Sigmoid colon (tissue), 7 donors: Measurements from ENCODE around the gene MDH1B. TPM values are rescaled to one million over a fixed set of nuclear protein-coding genes. Genes with fewer than 3 reads are reported as not detected.

Experiments
- DNase-seq: peaks from one replicate; pipeline ENCODE4 v3.0.0-alpha.2; 2019
- H3K27ac ChIP-seq, 4 donors: fragments of 200-600 bp; sonication (generic); one replicate each; pipeline ENCODE4 v1.5.1; 2016 to 2019; ENCODE audit warnings: mild to moderate bottlenecking in 1 of 4
- H3K27me3 ChIP-seq, 3 donors: fragments of 200-600 bp; sonication (generic); one replicate each; pipeline ENCODE4 v1.5.1; 2019; ENCODE audit warnings: mild to moderate bottlenecking in 1 of 3
- H3K36me3 ChIP-seq, 4 donors: fragments of 200-600 bp; sonication (generic); one replicate each; pipeline ENCODE4 v1.5.1; 2016 to 2019
- H3K4me1 ChIP-seq, 4 donors: fragments of 200-600 bp; sonication (generic); one replicate each; pipeline ENCODE4 v1.5.1; 2017 to 2019
- H3K4me3 ChIP-seq, 4 donors: fragments of 200-600 bp; sonication (generic); one replicate each; pipeline ENCODE4 v1.5.1; 2017 to 2019; ENCODE audit warnings: mild to moderate bottlenecking in 2 of 4, moderate library complexity in 1 of 4
- H3K9me3 ChIP-seq, 4 donors: fragments of 200-600 bp in 3 of 4; sonication (generic) in 3 of 4; one replicate each; pipeline versions ENCODE4 v1.5.1 to v1.6.1; 2013 to 2019
- EP300 ChIP-seq, 4 donors: sonication (generic); formaldehyde crosslinking; IDR thresholded peaks; one replicate each; pipeline ENCODE4 v1.6.1; 2017; ENCODE audit warnings: antibody characterized with exemption in 4 of 4
- POLR2A ChIP-seq, 2 donors: fragments of 450-650 bp; IDR thresholded peaks; one replicate each; pipeline ENCODE4 v1.6.1; 2016; ENCODE audit warnings: antibody characterized with exemption in 2 of 2, mild to moderate bottlenecking in 2 of 2, moderate library complexity in 2 of 2
- POLR2AphosphoS5 ChIP-seq, 4 donors: sonication (generic); formaldehyde crosslinking; IDR thresholded peaks; one replicate each; pipeline ENCODE4 v1.6.1; 2017; ENCODE audit warnings: antibody characterized with exemption in 4 of 4
- WGBS, 2 donors: extraction: QIAGEN DNeasy Blood & Tissue Kit; methylation state at CpG; one replicate each; pipeline ENCODE4 v1.1.7; 2013; 5-methylcytosine and 5-hydroxymethylcytosine counted together
- intact Hi-C: fragments of 100-400 bp; cut with DNase I; formaldehyde crosslinking; loops from one replicate; pipeline ENCODE4 v1.15.1; 2023
- polyA plus RNA-seq, 3 donors: library from polyadenylated mRNA; stranded (reverse); fragments of 200-250 nt; gene quantifications; one replicate each; pipeline ENCODE4 v1.2.3, GENCODE V29; 2013
- total RNA-seq, 4 donors: library from RNA; depleted of rRNA; stranded (reverse); fragments of >200 nt; gene quantifications; one replicate each; pipeline ENCODE4 v1.1.0, GENCODE V29; 2016
- TF ChIP-seq, protein P1 (sequence below), 4 experiments: fragments of 450-650 bp in 3 of 4; fragments of 200-600 bp in 1 of 4; IDR thresholded peaks; one replicate each; pipeline ENCODE4 v1.5.1; 2016 to 2019; ENCODE audit warnings: antibody characterized with exemption in 4 of 4, mild to moderate bottlenecking in 3 of 4, moderate library complexity in 2 of 4
- donor health status: healthy with polysubstance abuse.
- donor health status: Bipolar disorder and iron deficiency.
- donor health status: healthy.

MDH1B gene
- total and polyA plus RNA-seq, 7 donors, result 0.28 to 2.2 (median 1.4) TPM; not detected in 2

DNA sequence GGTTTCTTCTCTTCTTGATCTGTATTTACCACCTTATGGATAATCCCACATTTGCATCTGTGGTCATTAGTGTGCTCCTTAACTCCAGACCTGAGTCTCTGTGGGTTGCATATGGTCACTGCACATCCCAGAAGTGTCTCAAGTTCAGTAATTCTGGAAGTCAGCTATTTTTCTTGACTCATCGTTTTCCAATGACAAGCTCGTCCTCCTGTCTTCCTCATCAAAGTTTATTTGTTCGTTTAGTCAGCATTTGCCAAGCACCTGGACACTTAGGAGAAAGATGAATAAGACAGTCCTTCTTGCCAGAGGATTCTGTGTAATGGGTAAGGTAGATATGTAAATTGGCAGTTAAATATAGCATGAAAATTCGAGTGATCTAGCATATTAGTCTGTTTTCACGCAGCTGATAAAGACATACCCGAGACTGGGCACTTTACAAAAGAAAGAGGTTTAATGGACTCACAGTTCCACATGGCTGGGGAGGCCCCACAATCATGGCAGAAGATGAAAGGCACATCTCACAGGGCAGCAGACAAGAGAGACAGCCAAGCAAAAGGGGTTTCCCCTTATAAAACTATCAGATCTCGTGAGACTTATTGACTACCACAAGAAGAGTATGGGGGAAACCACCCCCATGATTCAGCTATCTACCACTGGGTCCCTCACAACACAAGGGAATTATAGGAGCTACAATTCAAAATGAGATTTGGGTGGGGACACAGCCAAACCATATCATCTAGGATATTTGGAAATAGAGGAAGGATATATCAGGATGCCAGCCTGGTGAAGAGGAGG, 19.6 kb upstream of the MDH1B start:
- Histone ChIP-seq H3K9me3 (no peaks in the 10 kb centered on the region), H3K4me1 (no peaks in the 10 kb centered on the region), H3K27ac (no peak overlapping the region), H3K4me3 (no peak overlapping the region), H3K27me3 (no peaks in the 10 kb centered on the region), H3K36me3 (peaks cover 24 to 88% (median 39%) of the 10 kb centered on the region in 4 donors)
- intact Hi-C loops, result loop anchor here (5.0 kb wide), 1 partner anchor 92 kb away; no protein-coding TSS in a partner anchor
- TF ChIP-seq, protein P1, sequence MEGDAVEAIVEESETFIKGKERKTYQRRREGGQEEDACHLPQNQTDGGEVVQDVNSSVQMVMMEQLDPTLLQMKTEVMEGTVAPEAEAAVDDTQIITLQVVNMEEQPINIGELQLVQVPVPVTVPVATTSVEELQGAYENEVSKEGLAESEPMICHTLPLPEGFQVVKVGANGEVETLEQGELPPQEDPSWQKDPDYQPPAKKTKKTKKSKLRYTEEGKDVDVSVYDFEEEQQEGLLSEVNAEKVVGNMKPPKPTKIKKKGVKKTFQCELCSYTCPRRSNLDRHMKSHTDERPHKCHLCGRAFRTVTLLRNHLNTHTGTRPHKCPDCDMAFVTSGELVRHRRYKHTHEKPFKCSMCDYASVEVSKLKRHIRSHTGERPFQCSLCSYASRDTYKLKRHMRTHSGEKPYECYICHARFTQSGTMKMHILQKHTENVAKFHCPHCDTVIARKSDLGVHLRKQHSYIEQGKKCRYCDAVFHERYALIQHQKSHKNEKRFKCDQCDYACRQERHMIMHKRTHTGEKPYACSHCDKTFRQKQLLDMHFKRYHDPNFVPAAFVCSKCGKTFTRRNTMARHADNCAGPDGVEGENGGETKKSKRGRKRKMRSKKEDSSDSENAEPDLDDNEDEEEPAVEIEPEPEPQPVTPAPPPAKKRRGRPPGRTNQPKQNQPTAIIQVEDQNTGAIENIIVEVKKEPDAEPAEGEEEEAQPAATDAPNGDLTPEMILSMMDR (IDR thresholded peaks at IDR 0.05), result no peak
- TF ChIP-seq POLR2A (IDR thresholded peaks at IDR 0.05), result no peak
- TF ChIP-seq POLR2AphosphoS5 (IDR thresholded peaks at IDR 0.05), result no peak
- no peak for TF ChIP-seq EP300 (IDR thresholded peaks at IDR 0.05)
- 84 to 87% methylated on average over 7 of the region's 7 CpGs for WGBS, 2 donors
- DNase-seq, result no peak

DNA sequence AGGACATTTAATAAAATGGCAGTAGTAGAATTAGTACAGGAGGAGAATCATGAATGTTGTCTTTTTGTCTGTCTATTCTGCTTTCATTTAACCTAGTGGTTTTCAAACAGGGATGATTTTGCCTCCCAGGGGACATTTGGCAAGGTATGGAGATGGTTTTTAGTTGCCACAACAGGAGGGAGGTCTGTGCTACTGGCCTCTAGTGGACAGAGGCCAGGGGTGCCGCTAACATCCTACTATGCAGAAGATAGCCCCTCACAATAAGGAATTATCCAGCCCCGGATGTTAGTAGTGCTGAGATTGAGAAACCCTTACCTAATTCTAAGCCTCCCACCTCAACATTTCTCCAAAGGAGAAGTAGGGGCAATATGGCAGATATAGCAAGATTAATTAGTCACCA, 18.6 kb upstream of the MDH1B start:
- H3K27ac ChIP-seq, result no peak overlapping the region
- TF ChIP-seq POLR2A (IDR thresholded peaks at IDR 0.05), result no peak
- no peak for TF ChIP-seq EP300 (IDR thresholded peaks at IDR 0.05)
- TF ChIP-seq, protein P1 (IDR thresholded peaks at IDR 0.05), result no peak
- no peak for TF ChIP-seq POLR2AphosphoS5 (IDR thresholded peaks at IDR 0.05)
- DNase-seq, result no peak
- no peaks in the 10 kb centered on the region for H3K27me3 ChIP-seq
- peaks cover 21 to 88% (median 34%) of the 10 kb centered on the region in 4 donors for H3K36me3 ChIP-seq
- no peak overlapping the region for H3K4me3 ChIP-seq
- no peaks in the 10 kb centered on the region for H3K9me3 ChIP-seq
- H3K4me1 ChIP-seq, result no peaks in the 10 kb centered on the region
- intact Hi-C loops, result loop anchor here (5.0 kb wide), 1 partner anchor 91 kb away; no protein-coding TSS in a partner anchor
- WGBS, 2 donors, result 84 to 89% methylated on average over 2 of the region's 2 CpGs

DNA sequence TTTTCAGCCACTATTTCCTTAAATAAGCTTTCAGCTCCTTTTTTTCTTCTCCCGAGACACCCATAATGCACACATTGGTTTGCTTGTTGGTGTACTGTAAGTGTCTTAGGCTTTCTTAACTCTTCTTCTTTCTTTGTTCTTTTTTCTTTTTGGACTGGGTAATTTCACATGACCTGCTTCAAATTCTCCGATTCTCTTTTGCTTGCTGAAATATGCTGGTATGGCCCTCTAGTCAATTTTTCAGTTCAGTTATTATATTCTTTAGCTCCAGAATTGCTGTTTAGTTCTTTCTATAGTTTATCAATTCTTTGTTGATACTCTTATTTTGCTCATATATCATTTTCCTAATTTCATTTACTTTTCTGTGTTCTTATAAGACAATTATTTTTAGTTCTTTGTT, 15.5 kb upstream of the MDH1B start:
- no peak overlapping the region for H3K4me3 ChIP-seq
- peaks cover 5 to 85% (median 28%) of the 10 kb centered on the region in 4 donors for H3K36me3 ChIP-seq
- no peak for DNase-seq
- no peaks in the 10 kb centered on the region for H3K27me3 ChIP-seq
- 99 to 100% methylated on average over 2 of the region's 2 CpGs for WGBS, 2 donors
- peaks cover 0 to 6% (median 1%) of the 10 kb centered on the region in 4 donors for H3K9me3 ChIP-seq
- H3K4me1 ChIP-seq, result no peaks in the 10 kb centered on the region
- TF ChIP-seq POLR2A (IDR thresholded peaks at IDR 0.05) (no peak), POLR2AphosphoS5 (IDR thresholded peaks at IDR 0.05) (no peak), EP300 (IDR thresholded peaks at IDR 0.05) (no peak)
- TF ChIP-seq, protein P1 (IDR thresholded peaks at IDR 0.05), result no peak
- intact Hi-C loops, result loop anchor here (5.0 kb wide), 1 partner anchor 88 kb away; no protein-coding TSS in a partner anchor
- H3K27ac ChIP-seq, result no peak overlapping the region

DNA sequence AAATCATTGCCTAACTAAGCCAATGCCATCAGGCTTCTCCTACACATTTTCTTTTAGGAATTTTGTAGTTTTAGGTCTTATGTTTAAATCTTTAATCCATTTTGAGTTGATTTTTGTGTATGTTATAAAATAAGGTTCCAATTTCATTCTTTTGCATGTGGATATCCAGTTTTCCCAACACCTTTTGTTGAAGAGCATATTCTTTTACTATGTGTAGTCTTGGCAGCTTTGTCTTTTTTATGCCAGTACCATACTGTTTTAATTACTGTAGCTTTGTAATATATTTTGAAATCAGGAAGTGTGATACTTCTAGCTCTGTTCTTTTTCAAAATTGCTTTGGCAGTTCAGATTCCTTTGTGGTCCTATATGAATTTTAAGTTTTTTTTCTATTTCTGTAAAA, 11.3 kb upstream of the MDH1B start:
- no peak overlapping the region for H3K4me3 ChIP-seq
- H3K4me1 ChIP-seq, result no peaks in the 10 kb centered on the region
- peaks cover 0 to 6% (median 1%) of the 10 kb centered on the region in 4 donors for H3K9me3 ChIP-seq
- no peaks in the 10 kb centered on the region for H3K27me3 ChIP-seq
- peaks cover 0 to 90% (median 30%) of the 10 kb centered on the region in 4 donors for H3K36me3 ChIP-seq
- no peak for TF ChIP-seq POLR2A (IDR thresholded peaks at IDR 0.05)
- TF ChIP-seq, protein P1 (IDR thresholded peaks at IDR 0.05), result no peak
- no peak for TF ChIP-seq EP300 (IDR thresholded peaks at IDR 0.05)
- TF ChIP-seq POLR2AphosphoS5 (IDR thresholded peaks at IDR 0.05), result no peak
- no peak overlapping the region for H3K27ac ChIP-seq
- intact Hi-C loops, result no loop called here
- DNase-seq, result no peak
